Measurements from ENCODE around the gene CCDC60.

DNA sequence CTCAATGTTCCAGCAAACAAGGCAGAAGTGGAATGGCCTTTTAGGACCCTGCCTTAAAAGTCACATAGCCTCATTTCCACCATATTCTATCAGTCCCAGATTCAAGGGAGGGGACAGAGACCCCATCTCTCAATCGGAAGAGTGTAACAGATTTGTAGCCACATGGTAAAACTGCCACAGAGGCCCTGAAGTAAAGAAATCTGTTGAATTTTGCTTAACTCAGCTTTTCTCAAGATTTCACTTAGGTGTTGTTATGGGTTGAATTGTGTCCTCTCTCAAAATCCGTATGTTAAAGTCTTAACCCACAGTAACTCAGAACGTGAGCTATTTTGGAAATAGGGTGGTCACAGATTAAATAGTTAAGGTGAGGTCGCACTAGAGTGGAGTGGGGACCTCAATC, 22.7 kb upstream of the CCDC60 start:
- TF ChIP-seq POLR2AphosphoS5 (IDR thresholded peaks at IDR 0.05; ENCODE audit: low read depth, low read length): no peak
- no peak for TF ChIP-seq POLR2A (IDR thresholded peaks at IDR 0.05; ENCODE audit: low read depth, low read length)
- no peak for TF ChIP-seq TAF1 (IDR thresholded peaks at IDR 0.05; ENCODE audit: low read depth, low read length)

All from GM12891 (cell line).